GM21717 (cell line): ENCODE data around the gene BMPR1A.
"Not testable (repeated sequence)": the region's sequence is repeated elsewhere in the genome, so short reads cannot be mapped to it uniquely, and the experiment has no call there.

ENCODE experiments used
- ATAC-seq: cut with Tn5 transposase; IDR thresholded peaks from one replicate; pipeline ENCODE4 v1.9.1; 2021; ENCODE audit warnings: mild to moderate bottlenecking, moderate library complexity; ENCODE audit not compliant: unreplicated experiment

BMPR1A gene

GRCh38 chr10:86936661-86937501 lies 180.5 kb downstream of the BMPR1A start:
- no peak for ATAC-seq

GRCh38 chr10:86937502-86938154 lies 181.2 kb downstream of the BMPR1A start:
- ATAC-seq, result no peak

- no peak for ATAC-seq
Measured at GRCh38 chr10:86938260-86938659, 181.8 kb downstream of the BMPR1A start.

GRCh38 chr10:86940076-86940475 lies 183.7 kb downstream of the BMPR1A start:
- ATAC-seq, result not testable (repeated sequence)

- ATAC-seq, result no peak
Measured at GRCh38 chr10:86940677-86941076, 184.3 kb downstream of the BMPR1A start.

- ATAC-seq, result no peak
Measured at GRCh38 chr10:86941426-86941825, 185.0 kb downstream of the BMPR1A start.

GRCh38 chr10:86941991-86942421 lies 185.6 kb downstream of the BMPR1A start:
- no peak for ATAC-seq

GRCh38 chr10:86942441-86943315 lies 186.3 kb downstream of the BMPR1A start:
- ATAC-seq, result no peak

- no peak for ATAC-seq
Measured at GRCh38 chr10:86943316-86944030, 187.1 kb downstream of the BMPR1A start.

GRCh38 chr10:86944031-86944419 lies 187.6 kb downstream of the BMPR1A start:
- no peak for ATAC-seq

GRCh38 chr10:86944471-86944870 lies 188.1 kb downstream of the BMPR1A start:
- no peak for ATAC-seq

- no peak for ATAC-seq
Measured at GRCh38 chr10:86944907-86945306, 188.5 kb downstream of the BMPR1A start.

GRCh38 chr10:86945361-86946212 lies 189.2 kb downstream of the BMPR1A start:
- no peak for ATAC-seq

GRCh38 chr10:86946213-86947155 lies 190.1 kb downstream of the BMPR1A start:
- ATAC-seq, result no peak

GRCh38 chr10:86947806-86948205 lies 191.4 kb downstream of the BMPR1A start:
- ATAC-seq, result not testable (repeated sequence)

GRCh38 chr10:86950349-86950748 lies 193.9 kb downstream of the BMPR1A start:
- no peak for ATAC-seq

GRCh38 chr10:86951184-86951761 lies 194.9 kb downstream of the BMPR1A start:
- no peak for ATAC-seq

GRCh38 chr10:86952106-86952505 lies 195.7 kb downstream of the BMPR1A start:
- no peak for ATAC-seq
